Measurements from ENCODE around the gene CENPVL2.
"Not testable (repeated sequence)": the region's sequence is repeated elsewhere in the genome, so short reads cannot be mapped to it uniquely, and the experiment has no call there.

CENPVL2 gene

DNA sequence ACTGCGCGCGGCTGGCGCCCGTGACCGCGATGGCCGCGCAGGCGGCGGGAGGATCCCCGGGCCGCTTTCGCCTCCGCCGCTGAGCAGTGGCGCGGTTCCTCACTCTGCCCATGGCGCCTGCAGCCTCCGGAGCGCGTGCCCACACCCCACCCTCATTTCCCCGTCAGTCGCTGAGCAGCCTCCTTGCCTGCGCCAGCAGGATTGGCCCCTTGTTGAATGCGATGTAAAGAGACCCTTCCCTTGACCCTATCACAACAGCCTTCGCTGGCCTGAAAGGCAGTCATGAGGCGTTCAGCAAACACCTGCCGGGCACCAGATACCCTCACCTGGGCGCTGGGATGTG lies at the start of gene CENPVL2:
TSS of gene CENPVL2 (minus strand) at position 112 of the 343 bp plus-strand sequence. CDS start at position 112, 0 bp downstream.
- not testable (repeated sequence) for DNase-seq (ENCODE audit: low read depth in 2 of 2)

DNA sequence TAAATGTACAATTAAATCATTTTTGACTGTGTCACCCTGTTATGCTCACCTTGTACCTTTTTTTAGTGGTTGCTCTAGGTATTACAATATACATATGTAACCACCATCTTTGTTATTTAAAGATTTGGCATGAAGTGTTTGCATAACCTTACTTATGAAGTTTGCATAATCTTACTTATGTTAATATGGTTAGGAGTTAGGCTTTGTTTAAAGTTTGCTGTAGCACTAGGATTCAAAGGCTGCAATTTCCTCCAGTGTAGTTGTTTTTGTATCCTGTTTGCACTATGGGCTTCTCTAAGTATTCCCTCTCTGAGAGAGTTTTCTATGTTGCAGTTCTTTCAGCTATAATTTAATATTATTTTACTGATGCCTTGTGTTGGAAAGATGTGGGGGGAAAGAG lies 45.6 kb upstream of the CENPVL2 start:
- no peak for DNase-seq (ENCODE audit: low read depth in 2 of 2)

DNA sequence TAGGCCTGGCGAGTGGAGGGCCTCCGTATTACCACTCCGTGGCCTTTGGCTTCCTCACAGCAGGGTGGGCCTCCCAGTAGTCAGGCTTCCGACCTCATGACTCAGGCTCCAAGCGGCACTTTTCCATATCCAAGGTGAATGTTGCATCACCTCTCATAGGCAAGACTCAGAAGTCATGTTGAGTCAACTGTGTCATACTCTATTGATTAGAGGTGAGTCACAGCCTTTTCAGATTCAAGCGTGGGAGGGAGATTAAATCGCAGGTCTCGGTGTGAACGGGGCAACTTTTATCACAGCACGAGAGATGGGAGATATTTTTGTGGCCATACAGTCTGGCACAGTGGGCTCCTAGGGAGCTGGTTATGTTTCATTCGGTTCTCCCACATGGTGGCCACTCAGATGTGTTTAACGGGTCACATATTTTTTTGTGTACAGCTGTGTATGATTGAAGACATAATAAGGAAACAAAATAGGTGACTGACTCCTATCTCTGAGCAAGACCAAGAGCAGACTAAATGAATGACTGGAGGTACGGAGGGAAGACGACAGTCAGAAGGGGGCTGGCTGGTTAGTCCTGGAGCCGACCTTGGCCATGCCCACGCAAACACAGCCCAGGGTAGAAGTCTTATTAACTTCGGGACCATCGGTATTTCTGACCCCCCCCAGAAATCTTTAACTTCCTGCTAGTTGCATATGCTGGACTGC lies 30.5 kb upstream of the CENPVL2 start:
- not testable (repeated sequence) for DNase-seq (ENCODE audit: low read depth in 2 of 2)

GRCh38 chrX:51710277-51711164 lies 27.9 kb upstream of the CENPVL2 start, which contains the start of gene CENPVL1:
Gene CENPVL1, plus strand, starts transcription at chrX:51710512. Its CDS starts 0 bp downstream, at chrX:51710512.
- not testable (repeated sequence) for DNase-seq (ENCODE audit: low read depth in 2 of 2)

GRCh38 chrX:51697397-51697796 lies 14.8 kb upstream of the CENPVL2 start:
- no peak for DNase-seq (ENCODE audit: low read depth in 2 of 2)

- no peak for DNase-seq (ENCODE audit: low read depth in 2 of 2)
Observed at GRCh38 chrX:51694254-51694653, 11.6 kb upstream of the CENPVL2 start.

DNA sequence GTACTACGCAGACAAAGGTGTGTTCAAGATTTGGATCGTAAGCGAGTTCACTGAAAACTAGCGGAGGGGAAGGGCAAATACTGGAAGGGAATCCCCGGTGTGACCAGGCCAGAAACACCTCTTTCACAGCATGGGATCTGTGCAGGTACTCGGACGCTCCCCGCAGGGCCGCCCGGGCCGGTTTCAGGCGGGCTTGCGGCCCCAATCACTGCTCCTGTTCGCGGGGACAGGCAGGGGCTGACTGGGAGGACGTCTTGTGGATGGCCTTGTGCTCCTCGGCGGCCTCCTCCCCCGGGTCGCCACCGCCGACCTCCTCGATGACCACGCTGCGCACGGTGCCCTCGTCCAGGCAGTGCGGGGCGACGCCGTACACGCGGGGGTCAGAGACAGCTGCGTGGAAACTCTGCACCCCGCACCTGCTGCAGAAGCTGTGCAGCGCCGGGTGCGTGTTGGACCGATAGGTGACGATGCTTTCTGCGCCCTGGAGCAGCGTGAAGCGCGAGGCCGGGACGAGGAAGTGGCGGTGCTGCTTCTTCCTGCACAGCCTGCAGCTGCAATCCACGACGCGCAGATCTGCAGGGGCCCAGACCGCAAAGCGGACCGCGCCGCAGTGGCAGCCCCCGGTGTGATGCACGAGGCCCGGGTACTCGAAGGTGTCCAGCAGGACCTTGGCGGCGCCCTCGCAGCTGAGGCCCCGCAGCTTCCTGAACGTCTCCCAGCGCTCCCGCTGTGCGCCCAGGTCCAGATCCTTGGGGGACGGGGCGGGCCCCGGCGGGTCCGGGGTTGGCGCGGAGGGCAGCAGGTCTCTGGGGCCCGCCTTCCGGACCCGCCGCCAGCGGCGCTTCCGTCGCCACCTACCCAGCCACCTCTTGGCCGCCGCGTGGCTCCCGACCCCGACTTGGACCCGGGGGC lies 567 bp downstream of the CENPVL2 start:
- DNase-seq (ENCODE audit: low read depth in 2 of 2): not testable (repeated sequence)

DNA sequence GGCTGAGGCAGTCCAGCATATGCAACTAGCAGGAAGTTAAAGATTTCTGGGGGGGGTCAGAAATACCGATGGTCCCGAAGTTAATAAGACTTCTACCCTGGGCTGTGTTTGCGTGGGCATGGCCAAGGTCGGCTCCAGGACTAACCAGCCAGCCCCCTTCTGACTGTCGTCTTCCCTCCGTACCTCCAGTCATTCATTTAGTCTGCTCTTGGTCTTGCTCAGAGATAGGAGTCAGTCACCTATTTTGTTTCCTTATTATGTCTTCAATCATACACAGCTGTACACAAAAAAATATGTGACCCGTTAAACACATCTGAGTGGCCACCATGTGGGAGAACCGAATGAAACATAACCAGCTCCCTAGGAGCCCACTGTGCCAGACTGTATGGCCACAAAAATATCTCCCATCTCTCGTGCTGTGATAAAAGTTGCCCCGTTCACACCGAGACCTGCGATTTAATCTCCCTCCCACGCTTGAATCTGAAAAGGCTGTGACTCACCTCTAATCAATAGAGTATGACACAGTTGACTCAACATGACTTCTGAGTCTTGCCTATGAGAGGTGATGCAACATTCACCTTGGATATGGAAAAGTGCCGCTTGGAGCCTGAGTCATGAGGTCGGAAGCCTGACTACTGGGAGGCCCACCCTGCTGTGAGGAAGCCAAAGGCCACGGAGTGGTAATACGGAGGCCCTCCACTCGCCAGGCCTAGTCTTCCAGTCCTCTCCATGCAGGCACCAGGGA lies 2.8 kb downstream of the CENPVL2 start:
- DNase-seq (ENCODE audit: low read depth in 2 of 2): not testable (repeated sequence)

DNA sequence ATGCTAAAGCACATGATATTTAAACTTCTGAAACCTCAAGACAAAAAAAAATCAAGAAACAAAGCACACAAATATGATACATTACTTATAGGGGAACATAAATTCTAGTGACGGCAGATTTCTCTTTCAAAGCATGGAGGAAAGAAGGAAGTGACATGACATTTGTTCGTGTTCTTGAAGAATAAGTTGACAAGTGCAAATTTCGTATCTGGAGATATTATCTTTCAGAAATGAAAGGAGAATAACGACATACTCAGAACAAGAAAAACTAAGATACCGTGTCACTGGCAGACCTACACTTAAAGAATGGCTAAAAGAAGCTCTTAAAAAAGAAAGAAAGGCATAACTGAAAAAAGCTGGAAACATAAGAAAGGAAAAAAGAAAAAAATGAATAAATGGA lies 16.6 kb downstream of the CENPVL2 start:
- DNase-seq (ENCODE audit: low read depth in 2 of 2): no peak

DNA sequence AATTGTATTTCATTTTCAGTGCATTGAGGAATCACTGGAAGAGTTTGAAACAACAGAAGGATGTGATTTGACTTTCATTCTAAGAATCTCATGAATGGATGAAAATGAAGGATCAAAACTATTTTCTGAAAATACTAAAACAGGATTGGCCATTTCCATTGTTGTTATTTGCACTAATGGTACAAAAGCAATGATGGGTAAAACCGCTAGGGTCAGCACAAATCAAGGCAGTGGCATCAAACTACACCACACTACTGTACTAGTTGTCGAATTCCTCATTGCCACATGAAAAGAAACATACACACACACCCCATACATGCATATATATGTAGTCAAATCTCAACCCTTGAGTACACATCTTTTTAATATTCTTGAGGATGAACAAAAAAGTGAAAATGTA lies 39.3 kb downstream of the CENPVL2 start:
- DNase-seq (ENCODE audit: low read depth in 2 of 2): no peak

DNA sequence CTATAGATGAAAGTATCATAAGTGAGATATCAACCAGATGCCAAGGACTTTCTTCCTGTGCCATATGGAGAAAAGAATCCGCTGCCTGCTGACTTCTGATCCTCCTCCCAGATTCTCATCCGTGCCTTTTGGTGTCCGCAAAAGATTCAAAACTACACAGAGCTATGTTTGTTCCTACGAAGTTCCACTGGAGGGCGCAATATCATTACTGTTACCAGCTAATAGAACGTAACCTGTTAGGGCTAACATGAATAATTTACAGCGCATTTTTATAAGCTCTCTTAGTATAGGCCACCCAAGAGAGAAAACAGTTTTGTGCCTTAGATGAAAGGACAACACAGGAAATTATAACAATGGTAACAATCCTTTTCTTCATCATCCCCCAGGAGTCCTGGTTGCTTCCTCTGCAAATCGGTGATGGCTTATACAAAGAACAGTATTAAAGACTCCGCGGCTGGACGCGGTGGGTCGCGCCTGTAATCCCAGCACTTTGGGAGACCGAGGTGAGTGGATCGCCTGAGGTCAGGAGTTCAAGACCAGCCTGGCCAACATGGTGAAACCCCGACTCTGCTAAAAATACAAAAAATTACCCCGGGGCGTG lies 41.1 kb downstream of the CENPVL2 start:
- no peak for DNase-seq (ENCODE audit: low read depth in 2 of 2)

- DNase-seq (ENCODE audit: low read depth in 2 of 2): not testable (repeated sequence)
Observed at GRCh38 chrX:51636511-51636910, 46.1 kb downstream of the CENPVL2 start.

All from stimulated activated CD8-positive, alpha-beta memory T cell treated with anti-CD3 and anti-CD28 coated beads, Interleukin-15, amount 100 ng/mL, for 48 hours (primary cell).